HG03280 (cell line): ENCODE data around the gene CSMD2.
"Not testable (repeated sequence)": the region's sequence is repeated elsewhere in the genome, so short reads cannot be mapped to it uniquely, and the experiment has no call there.

Source experiments
- ATAC-seq: cut with Tn5 transposase; IDR thresholded peaks from one replicate; pipeline ENCODE4 v1.9.1; 2021; ENCODE audit warnings: mild to moderate bottlenecking, moderate library complexity; ENCODE audit not compliant: unreplicated experiment

CSMD2 gene

DNA sequence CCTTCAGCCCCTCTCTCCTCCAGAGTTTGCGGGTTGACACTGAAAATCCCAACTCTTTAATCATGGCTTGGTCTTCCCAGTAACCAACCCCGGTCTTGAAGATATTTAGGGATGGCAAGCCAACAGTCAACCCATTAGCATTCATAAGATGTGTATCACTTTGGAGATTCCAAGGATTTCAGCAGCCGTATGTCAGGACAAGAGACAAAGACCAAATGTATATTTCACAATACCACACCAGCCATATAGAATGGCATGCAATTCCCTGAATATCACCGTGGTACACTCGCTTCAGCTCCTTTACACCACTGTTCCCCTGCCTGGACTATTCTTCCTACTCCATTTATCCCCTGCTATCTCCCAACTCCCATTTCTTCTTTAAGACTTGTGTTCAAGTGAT is 109.2 kb downstream of the CSMD2 start:
- no peak for ATAC-seq

DNA sequence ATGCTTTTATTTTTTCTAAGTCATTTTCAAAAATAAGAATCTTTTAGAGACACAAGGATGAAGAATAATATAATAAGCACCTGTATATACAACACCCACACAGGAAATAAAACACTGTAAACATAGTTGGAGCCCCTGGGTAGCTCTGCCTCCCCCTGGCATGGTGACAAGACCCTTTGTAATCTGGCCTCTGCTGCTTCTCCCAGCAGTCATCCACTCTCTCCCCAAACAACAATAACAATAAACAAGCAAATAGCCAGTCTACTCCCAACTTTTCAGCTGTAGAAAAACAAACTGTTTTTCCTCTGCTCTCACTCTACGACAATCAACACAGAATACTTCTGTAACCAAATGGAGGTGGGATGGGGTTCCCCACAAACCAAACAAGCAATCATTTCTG is 110.1 kb downstream of the CSMD2 start:
- ATAC-seq, result no peak

DNA sequence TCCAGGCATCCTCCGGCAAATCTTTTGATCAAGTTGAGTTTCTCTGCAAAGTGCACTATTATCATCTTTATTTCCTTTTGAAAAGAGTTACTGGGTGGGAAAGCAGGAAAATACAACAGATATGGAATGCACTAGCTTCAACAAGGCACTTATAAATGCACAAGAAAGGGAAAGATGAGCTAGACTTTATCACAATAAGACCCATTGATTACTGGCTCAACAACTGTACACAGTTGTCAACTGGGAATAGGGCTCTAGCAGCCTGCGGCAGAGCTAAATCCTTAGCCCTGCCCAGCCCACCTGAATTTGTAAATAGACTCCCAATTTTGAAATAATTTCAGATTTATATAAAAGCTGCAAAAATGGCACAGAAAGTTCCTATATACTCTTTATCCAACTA is 111.4 kb downstream of the CSMD2 start:
- ATAC-seq, result no peak

DNA sequence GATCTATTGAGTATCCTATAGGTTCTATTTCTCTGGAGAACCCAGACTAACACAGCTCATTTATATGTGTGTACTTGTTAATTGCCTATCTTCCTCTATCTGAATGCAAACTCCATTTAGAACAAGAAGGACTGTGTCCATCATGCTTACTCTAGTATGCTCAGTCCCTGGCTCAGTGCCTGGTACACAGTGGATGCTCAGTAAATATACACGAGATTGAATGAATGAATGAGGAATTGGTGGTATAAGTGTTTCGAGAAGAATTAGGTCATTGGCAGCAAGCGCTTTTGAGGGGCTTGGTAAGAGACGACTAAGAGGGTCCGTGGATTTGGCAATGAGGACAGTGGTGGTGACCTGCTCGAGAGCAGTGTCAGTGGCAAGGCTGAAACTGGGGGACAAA is 112.5 kb downstream of the CSMD2 start:
- ATAC-seq, result no peak

DNA sequence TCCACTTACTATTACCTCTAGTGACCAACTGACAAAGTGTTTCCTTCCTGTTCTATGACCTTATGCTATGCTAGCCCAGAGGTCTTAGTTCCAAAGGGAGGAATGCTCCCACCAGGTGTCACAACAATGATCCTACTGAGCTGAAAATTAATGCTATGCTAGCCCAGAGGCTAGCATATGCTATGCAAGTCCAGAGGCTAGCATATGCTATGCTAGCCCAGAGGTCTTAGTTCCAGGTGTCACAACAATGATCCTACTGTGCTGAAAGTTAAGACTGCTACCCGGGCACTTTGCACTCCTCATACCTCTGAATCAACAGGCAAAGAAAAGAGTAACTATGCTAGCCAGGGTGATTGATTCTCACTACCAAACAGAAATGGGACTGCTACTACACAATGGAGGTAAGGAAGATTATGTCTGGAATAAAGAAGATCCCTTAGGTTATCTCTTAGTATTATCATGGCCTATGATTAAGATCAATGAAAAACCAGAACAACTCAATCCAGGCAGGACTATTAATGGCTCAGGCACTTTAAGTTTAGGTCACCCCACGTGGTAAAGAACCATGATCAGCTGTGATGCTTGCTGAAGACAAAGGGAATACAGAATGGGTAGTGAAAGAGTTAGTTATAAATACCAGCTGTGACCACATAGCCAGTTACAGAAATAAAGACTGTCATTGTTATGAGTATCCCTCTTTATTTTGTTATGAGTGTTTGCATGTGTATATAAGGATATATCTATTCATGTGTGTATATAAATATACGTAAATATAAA is 114.1 kb downstream of the CSMD2 start:
- no peak for ATAC-seq

DNA sequence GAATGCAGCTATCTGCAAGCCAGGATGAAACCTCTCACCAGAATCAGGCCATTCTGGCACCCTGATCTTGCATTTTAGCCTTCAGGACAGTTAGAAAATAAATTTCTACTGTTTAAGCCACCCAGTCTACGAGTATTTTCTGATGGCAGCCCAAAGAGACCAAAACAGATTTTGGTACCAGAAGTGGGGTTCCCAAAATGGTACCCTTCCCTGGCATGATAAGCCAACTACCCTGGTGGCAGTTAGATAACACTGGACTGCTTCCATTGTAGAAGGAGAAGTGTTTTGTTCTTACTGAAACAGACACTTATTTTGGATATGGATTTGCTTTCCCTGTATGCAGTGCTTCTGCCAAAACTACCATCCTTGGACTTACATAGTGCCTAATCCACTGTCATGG is 115.0 kb downstream of the CSMD2 start:
- no peak for ATAC-seq

DNA sequence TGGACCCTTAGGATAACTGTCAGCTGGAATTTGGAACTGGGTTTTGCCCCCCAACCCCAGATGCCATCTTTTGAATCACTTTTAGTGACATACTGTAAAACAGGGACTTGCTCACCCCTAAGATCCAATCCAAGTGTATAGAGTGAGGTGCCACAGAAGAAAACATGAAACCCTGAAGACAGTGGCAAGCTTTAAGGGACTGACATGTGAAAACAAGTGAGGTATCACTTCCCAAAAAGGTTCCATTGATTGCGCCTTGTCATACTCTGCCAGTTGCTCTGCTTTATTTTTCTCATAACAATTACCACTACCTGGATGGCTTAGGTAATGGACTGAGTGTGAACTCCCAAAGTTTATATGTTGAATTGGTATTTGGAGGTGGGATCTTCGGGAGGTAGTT is 115.6 kb downstream of the CSMD2 start:
- ATAC-seq, result no peak

DNA sequence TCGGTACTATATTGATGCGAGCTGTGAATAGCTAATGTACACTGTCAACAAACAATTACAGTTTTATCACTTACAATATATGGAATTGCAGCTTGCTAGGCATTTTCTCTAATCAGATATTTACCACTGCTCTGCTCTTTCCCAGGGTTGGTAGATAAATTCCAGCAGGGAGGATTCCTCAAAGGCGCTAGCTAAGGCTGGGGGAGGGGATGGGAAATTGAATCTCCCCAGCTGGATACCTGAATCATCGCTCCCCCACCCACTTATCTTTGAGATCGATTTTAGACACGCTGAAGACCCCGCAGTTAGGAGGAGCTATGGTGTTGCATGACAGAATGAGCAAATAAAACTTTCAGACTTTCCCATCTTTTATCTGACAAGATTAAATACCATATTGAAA is 127.2 kb downstream of the CSMD2 start:
- ATAC-seq, result no peak

DNA sequence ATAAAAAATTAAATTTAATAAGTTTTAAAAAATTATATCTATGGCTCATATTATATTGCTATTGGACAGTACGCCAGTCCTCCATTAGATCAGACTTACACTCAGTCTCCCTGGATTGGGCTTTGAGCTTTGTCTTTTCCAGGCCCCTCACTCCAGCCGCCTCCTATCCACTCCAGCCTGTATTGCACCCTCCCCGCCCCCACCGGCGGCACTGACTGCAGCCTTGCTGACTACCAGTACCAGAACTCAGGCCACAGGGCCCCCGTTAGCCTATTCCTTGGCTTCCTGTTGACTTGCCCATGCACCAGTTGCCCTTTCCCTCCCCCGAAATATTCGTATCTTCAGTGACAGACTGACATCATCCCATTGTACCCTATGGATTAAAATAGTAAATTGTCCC is 127.9 kb downstream of the CSMD2 start:
- no peak for ATAC-seq

DNA sequence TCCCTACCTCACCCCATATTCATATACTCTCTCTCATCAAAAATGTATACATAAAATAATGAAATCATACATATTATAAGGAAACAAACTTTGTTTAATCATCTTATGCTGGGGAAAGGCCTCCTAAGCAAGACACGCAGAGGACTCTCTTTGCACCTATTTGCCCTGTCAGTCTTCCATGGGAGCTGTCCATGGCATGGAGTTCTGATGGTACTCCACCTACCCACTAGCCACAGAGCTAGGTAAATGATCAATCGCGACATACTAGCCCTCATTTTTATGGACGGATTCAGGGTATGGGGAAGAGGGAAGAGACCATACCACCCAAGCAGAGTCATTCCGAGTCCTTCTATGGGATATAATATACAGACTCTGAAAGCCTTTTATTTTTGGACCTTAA is 131.0 kb downstream of the CSMD2 start:
- no peak for ATAC-seq

DNA sequence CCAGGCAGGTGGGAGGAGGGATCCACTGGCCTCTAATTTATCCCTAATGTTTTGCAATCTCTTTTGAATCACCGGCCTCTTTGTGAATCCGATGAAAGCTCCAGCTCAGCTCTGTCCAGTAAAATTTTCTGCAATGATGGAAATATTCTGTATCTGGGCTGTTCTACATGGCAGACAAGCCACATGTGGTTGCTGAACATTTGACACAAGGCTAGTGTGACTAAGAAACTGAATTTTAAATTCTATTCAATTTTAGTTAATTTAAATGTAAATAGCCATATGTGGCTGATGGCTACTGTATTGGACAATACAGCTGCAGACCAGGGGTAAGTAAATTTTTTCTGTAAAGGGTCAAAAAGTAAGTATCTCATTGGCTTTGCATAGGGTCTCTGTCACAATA is 135.1 kb downstream of the CSMD2 start:
- ATAC-seq, result no peak

DNA sequence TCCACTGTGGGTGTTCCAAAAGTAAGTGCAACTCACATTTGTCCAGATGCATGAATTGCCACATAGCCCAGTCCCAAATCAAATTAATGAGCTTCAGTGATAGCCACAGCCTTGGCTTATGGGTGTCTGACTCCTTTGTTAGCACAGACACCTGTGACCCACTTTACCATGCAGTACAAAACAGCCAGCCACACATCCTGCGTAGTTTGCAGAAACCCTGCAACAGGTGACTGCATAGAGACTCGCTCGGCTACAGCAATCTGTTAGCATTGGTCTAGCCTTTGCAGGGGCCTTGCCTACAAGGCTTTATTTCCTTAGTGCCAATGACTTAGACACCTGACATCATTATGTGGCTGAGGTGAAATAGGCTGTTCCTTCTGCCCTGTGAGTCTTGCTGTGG is 135.5 kb downstream of the CSMD2 start:
- ATAC-seq, result no peak

DNA sequence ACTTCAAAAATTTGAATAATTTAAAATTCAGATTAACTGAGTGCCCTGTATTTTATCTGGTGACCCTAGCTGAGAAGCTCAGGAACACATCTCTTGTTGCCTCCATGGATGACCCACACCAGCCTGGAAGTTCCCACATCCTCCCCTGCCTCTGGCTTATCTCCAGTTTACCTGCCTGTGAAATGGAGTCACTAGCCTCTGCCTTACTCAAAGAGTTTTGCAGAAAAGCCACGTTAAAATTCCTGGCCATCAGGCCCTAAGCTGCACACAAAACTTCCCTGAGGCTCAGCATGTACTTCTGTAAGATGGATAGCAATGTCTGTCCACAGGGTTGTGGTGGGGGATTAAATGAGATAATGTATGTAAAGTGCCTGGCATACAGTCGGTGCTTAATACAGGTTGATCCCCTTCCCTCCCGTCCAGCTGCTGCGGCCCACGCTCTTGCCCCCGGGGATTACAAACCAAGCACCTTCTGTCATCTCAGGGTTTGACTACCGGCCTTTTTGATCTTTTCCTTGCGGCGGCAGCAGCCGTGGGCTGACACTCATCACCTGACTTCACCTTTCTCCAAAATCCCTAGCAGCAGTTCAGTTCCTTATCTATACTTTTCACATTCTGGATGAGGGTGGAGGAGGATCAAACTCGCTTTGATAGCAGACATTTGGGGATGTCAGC is 136.5 kb downstream of the CSMD2 start:
- ATAC-seq, result no peak

DNA sequence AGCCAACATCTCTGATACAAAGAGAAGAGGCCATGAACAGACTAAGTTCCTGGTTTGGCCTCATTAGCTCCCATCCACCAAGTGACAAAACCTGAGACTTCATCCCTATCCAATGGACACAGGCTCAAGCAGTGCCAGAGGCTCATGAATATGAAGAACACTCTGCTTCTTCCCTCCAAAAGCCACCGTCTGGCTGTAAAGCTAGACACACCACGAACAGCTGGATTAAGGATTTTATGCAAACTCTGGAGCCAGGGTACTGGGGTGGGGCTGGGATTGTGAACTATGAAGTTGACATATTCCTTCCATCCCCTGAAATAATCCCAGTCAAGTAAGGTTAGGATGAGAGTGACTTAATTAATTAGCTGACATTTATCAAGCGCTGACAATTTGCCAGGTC is 139.4 kb downstream of the CSMD2 start:
- no peak for ATAC-seq

DNA sequence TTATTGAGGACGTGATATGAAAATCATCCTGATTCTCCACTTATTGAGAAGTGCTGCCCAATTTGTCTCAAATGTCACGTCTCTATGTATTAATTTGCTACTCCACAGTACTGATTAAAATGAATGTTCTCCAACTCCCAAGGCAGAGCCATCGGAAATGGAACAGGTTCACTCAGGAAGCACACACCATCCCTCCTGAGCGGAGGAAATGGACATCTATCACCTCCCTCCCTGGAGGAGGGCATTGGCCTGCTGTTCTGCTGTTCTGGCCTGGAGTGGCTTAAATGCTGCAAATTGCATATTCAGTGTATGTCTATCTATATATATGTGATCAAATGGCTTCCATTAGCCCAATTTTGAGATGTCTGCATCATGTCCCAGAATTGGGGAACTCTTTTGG is 140.5 kb downstream of the CSMD2 start:
- no peak for ATAC-seq

DNA sequence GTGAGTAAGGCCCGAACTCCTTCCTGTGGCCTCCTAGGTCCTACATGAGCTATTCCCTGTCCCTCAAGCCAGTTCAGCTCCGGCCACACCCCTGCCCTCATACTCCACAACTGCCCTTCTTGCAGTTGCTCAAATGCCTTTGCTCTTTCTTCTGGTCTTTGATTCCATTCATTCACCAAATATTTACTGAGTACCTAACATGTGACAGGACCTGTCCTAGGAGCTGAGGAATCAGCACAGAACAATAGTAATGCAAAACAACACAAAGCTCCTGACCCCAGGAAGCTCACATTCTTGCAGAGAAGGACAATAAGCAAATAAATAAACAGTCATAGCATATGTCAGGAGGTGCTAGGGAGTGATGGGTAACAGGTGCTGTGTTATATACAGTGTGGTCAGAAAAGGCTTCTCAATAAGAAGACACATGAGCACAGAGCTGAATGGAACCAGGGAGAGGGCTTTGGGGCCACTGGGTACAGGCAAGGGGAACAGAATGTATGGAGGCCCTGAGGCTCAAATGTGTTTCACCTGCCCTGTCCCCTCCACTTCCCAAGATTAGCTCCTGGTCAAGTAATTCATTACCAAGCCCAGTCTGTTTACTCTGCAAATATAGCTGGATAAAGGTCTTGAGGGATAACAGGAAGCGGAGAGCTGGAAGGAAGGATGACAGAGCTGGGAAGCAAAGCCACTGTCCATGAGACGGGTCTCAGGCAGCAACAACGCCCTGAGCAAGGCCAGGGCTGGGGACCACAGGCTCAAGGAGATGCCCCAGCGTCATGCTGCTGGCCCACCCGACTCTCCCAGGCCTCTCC is 145.1 kb downstream of the CSMD2 start:
- no peak for ATAC-seq

DNA sequence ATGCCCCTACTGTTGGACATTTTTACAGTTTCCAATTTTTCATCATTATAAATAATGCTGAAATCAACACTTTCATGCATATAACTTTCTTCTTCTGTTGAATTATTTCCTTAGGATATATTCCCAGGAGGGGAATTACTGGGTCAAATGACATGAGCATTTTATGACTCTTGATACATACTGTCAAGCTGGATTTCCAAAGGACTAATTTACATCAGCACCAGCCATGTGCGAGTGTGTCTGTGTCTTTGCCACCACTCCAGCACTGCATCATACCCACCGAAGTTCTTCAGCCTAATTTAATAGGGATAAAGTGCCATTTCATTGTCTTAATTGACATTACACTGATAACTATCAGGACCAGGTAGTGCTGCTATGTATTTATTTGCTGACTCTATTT is 146.7 kb downstream of the CSMD2 start:
- ATAC-seq, result no peak

DNA sequence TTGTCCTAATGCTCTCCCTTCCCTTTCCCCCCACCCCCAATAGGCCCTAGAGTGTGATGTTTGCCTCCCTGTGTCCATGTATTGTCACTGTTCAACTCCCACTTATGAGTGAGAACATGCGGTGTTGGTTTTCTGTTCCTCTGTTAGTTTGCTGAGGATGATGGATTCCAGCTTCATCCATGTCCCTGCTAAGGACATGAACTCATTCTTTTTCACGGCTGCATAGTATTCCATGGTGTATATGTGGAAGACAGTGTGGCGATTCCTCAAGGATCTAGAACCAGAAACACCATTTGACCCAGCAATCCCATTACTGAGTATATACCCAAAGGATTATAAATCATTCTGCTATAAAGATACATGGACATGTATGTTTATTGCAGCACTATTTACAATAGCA is 148.7 kb downstream of the CSMD2 start:
- not testable (repeated sequence) for ATAC-seq

DNA sequence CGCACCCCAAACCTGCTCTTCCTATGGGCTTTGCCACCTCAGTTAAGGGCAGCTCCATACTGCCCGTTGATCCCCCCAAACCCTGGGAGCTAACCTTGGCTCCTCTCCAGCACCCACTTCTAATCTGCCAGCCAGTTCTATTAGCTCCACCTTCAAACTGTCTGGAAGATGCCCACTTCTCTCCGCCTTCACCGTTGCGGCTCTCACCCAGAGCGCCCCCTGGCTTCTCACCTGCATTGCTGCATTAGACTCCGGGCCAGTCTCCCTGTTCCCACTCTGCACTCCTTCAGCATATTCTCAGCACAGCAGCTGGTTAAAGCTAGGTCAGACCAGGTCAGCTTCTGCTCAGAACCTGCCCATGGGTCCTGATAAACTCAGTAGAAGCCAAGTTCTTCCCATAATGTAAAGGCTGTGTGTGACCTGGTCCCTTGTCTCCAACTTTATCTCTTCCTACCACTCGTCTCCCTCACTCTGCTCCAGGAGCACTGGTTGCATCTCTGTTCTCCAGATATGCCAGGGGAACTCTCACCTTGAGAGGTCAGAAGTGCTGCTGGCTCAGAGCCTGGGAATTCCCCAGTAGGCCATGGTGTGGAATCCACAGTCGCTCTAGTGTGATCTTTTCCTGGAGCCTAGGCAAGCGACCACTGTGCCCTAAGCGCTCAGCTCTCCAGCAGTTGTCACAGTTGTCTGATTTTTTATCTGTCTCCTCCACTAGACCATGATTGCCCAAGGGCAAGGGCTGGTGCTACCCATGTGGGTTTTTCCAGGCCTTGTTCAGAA is 150.9 kb downstream of the CSMD2 start:
- ATAC-seq, result no peak

DNA sequence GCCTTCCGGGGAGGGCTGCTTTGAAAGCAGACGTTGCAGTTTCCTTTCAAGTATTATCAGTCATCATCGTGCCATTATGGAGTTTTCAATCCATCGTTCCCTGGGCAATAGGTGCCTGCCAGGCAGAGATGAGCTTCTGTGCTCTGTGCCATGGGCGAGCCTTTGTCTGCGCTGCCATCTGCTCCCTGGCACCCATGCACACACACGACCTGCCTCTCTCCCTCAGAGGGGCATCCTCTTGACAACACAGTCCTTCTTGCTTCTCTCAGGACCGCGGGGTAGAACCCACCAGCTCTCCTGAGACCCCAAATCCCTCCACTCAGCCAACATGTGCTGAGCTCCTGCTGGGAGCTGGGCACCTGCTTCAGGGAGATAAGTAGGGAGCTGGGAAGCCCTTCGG is 151.9 kb downstream of the CSMD2 start:
- no peak for ATAC-seq

DNA sequence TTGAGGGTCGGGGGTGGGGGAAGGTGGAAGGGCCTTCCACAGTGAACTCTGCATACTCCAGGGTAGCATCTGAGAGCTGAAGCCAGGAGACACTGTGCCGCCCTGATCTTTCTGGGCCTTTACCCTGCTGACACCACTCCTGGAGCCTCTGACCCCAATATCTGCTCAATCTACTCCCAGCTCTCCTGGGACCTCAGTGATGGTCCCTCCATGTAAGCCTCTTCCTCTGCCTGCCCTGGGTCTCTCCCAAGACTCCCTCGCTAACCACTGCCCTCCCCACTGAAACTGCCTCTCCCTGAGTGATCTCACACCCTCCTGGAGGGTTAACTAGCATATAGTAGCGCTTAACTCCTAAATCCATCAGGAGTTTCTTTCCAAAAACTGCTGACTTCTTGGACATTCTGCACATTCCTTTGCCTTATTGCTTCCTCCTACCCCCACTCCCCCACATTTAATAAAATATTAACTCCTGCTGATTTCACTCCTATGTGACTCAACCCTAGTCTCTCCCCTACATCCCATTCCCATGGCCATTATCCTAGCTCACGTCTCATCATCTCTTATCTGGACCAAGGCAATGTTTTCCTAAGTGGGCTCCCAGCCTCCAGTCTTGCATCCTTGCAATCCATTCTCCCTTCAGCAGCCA is 155.6 kb downstream of the CSMD2 start:
- no peak for ATAC-seq
